Endometrial microvascular endothelial cells (primary cell): Measurements from ENCODE around the gene DESI2. TPM values are rescaled to one million over a fixed set of nuclear protein-coding genes. Genes with fewer than 3 reads are reported as not detected.
"Not testable (repeated sequence)": the region's sequence is repeated elsewhere in the genome, so short reads cannot be mapped to it uniquely, and the experiment has no call there.

Experiments
- in situ Hi-C: cut with HindIII; loops from 2 replicates; pipeline ENCODE4 v1.10.0; 2017; ENCODE audit warnings: low sequenced_read_pairs, low pct_unique_long_range_greater_than_20kb; ENCODE audit errors: inconsistent ontology term
- total RNA-seq: library from RNA; depleted of rRNA; stranded (reverse); fragments of >200 nt; gene quantifications from one replicate; pipeline ENCODE4 v1.2.3, GENCODE V29; 2015; ENCODE audit errors: inconsistent ontology term

Gene DESI2
- total RNA-seq, 1 donor from 2014 or later, result 53.9 TPM

DNA sequence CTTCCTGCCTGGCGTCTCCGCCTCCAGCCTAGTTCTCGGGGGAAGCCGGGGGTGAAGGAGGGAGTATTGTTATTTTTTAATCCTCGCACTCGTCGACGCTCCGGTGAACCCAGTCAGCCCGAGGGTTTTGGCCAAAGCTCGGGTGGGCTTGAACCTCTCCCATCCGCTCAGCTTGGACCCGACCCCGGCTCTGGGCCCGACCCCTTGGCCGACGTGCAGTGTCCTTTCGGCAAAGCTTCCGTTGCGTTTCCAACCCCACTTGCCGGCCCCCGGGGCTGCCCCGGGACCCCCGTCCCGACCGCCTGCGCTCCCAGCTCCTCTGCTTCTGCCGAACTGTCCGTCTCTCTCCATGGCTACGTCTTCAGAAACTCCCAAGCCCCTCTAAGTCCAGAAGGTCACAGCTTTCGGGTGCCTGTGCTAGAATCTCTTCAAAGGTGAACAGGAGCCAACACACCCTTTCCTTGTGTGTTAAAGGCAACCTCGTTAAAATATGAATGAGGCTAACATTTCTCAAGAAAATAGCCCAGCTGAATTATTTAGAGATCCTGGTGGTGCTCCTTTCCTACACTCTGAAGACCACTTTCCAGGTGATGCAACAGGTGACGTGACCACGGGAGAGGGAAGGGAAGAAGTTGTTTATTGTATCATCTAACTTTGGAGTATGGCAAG, 647 bp downstream of the DESI2 start:
- in situ Hi-C loops, result no loop called here

DNA sequence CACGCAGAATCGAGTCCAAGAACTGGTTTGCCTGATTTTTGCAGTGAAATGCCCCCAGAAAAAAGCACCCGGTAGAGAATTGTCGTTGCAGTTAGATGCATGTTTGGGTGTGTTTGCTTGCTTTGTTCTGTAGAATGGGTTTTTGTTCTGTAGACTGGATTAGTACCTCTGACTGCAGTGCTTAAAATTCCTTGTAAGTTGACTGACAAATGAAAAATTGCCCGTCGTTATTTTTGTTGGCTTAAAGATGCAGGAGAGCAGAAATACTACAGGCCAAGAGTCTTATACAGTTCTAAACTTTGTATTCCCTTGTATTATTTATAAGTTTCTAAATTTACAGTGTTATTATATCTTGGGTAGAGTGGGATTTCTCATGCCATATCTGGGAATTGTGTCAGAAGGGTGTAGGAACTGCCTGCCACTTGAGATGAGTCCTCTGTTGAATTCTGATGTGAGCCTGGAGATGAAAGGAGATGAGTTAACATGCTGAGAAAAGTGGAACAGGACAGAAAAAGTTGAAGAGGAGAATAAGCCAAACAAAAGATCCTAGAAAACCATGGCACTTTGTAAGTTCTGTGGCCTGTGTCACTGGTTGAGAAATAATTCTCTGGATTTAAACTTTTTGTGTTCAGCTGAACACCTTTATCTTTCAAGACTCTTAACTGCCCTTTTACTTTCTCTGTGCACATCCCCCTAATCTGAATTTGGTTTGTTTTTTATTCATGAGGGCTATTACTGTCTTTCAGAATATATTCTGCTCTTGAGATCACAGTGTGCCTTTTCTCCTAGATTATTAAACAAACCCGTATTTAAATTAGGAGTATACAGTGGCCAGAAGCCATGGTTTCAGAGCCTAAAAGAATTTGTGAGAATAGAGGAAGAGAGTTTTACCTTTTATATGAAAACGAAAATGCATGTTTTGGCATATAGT, 1.4 kb downstream of the DESI2 start:
- in situ Hi-C loops, result no loop called here

DNA sequence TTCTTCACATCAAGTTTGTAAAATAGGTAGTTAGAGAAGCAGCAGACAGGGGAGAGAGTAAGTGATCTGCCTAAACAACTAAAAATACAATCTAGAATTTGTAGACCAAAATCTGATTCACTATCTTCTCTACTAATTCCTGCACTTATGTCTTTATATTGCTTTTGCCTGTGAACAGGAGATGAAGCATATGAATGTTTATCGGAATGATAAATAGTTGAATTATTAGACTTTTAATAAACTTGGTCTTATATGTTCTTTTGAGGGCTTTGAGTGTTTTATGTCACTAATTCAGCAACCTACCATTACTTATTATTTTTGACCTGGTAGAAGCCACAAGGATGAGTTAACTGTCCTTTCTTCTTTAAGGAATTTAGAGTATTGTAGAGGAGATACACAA, 2.3 kb downstream of the DESI2 start:
- in situ Hi-C loops, result no loop called here

DNA sequence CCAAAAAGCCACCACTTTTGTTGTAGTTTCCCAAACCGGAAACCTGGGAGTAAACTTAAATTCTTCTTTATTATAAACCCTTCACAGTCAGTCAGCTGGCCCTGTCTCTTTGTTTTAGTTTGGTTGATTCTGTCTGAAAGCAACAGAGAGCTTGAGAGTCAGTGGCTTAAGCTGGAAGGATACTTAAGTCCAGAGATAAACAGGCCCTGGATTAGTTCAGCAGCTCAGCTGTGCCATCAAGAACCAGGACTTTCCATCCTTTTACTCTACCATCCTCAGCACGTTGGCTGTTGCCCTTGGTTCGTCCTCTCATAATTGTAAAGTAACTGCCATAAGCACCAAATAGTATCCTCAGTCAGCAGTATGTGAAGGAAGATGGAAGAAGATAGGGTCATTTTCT, 4.5 kb downstream of the DESI2 start:
- in situ Hi-C loops, result no loop called here

DNA sequence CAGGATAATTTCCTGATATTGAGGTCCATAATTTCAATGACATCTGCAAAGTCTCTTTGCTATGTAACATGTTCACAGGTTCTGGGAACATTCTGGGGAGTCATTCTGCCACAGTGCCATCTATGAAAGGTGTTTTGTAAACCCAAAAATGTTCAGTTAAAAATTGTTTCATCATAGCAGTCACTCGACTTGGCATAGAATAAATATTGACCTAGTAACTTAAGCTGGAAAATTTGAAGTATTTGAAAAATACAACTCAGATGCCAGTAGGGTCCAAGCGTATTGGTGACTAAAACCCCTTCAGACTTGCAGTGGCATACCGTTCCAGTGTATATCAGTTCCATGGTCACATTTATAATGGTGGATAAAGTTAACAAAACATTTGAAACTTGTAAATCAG, 6.8 kb downstream of the DESI2 start:
- in situ Hi-C loops, result no loop called here

DNA sequence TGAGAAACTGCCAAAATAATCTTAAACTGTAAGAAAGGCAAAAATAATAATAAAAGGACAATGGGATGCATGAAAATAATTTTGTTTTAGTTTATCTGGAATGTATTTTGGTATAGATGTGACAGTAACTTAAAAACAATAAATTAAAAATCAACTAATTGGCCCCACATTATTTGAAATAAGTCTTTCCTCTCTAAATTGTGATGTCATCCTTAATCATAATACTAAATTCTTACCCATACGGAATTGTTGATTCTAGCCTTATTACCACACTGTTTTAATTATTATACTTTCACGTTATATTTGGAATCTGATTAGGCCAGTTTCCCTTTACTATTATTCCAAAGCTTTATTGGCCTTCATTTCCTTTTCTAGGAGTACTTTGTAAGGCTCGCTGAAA, 7.7 kb downstream of the DESI2 start:
- in situ Hi-C loops, result no loop called here

DNA sequence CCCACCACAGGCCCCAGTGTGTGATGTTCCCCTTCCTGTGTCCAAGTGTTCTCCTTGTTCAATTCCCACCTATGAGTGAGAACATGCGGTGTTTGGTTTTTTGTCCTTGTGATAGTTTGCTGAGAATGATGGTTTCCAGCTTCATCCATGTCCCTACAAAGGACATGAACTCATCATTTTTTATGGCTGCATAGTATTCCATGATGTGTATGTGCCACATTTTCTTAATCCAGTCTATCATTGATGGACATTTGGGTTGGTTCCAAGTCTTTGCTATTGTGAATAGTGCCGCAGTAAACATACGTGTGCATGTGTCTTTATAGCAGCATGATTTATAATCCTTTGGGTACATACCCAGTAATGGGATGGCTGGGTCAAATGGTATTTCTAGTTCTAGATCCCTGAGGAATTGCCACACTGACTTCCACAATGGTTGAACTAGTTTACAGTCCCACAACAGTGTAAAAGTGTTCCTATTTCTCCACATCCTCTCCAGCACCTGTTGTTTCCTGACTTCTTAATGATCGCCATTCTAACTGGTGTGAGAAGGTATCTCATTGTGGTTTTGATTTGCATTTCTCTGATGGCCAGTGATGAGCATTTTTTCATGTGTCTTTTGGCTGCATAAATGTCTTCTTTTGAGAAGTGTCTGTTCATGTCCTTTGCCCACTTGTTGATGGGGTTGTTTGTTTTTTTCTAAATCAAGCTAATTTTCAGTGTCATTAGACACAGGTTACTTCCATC, 8.8 kb downstream of the DESI2 start:
- in situ Hi-C loops, result not testable (repeated sequence)

DNA sequence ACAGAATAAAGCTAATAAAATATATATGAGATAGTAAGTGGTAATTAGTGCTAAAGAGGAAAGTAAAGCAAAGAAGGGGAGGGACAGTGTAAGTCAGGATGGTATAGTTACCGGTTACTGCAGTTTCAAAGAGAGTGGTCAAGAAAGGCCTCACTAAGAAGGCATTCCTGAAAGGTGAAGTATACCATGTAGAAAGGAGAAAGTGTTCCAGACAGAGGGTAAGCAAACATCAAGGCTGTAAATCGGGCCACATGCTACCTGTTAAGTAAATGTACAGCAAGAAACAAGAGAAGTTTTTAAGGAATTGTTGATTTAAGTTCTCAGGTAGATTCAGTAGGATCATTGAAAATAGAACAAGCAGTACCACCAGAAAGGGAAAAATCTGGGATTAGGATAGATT, 9.7 kb downstream of the DESI2 start:
- in situ Hi-C loops, result no loop called here

DNA sequence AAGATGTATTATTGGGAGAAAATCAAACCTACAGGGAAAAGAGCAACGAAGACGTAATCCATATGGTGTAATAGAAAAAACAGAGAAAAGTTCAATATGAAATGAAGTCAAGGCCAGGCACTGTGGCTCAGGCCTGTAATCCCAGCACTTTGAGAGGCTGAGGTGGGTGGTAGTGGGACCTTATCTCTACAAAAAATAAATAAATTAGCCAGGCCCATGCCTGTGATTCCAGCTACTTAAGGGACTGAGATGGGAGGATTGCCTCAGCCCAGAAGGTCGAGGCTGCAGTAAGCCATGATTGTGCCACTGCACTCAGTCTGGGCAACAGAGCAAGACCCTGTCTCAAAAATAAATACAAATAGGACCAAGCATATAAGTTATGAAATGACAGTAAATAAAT, 11.4 kb downstream of the DESI2 start:
- in situ Hi-C loops, result no loop called here

DNA sequence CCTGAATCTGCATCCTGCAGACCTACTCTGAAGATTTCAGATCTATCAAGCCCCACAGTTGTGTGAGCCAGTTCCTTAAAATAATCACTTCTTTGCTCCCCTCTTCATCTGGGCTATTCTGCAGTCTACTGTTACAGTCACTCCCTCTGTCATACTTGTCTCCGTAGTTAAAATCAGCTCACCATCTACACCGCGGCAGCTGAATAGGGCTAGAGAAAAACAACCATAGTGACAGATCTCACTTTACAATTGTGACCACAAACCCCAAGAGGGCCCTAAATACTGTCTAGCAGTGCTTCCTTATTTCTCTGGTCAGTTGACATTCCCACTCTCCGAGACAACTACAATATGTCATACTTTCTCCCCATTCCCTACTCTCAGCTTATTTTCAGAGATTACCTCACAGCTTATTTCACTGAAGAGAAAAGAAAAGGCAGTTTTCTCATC, 12.9 kb downstream of the DESI2 start:
- in situ Hi-C loops, result no loop called here

DNA sequence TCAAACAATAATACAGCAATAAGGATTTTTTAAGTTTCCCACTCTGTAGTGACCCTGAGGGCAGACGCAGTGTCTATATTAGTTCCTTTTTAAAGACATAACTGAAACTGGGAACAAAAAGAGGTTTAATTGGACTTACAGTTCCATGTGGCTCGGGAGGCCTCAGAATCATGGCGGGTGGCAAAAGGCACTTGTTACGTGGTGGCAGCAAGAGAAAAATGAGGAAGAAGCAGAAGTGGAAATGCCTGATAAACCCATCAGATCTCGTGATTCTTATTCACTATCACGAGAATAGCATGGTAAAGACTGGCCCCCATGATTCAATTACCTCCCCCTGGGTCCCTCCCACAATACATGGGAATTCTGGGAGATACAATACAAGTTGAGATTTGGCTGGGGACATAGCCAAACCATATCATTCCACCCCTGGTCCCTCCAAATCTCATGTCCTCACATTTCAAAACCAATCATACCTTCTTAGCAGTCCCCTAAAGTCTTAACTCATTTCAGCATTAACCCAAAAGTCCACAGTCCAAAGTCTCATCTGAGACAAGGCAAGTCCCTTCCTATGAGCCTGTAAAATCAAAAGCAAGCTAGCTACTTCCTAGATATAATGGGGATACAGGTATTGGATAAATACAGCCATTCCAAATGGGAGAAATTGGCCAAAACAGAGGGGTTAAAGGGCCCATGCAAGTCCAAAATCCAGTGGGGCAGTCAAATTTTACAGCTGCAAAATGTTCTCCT, 13.9 kb downstream of the DESI2 start:
- in situ Hi-C loops, result not testable (repeated sequence)

DNA sequence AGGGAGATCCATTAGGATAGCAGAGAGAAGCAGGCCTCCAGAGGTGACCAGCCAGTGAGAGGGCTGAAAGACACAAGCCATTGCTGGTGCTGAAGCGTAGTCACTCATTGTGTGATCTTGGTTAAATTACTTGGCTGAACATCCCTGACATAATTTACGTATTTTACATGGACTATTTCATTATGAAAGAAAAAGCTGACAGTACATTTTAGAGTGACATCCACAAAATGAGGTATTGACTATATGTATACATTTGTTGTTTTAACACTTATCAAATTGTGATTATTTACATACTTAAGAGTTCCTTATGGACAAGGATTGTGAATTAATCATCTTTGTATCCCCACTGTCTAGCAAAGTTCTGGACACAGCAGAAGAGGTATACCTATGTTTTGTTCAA, 14.9 kb downstream of the DESI2 start:
- in situ Hi-C loops, result no loop called here

DNA sequence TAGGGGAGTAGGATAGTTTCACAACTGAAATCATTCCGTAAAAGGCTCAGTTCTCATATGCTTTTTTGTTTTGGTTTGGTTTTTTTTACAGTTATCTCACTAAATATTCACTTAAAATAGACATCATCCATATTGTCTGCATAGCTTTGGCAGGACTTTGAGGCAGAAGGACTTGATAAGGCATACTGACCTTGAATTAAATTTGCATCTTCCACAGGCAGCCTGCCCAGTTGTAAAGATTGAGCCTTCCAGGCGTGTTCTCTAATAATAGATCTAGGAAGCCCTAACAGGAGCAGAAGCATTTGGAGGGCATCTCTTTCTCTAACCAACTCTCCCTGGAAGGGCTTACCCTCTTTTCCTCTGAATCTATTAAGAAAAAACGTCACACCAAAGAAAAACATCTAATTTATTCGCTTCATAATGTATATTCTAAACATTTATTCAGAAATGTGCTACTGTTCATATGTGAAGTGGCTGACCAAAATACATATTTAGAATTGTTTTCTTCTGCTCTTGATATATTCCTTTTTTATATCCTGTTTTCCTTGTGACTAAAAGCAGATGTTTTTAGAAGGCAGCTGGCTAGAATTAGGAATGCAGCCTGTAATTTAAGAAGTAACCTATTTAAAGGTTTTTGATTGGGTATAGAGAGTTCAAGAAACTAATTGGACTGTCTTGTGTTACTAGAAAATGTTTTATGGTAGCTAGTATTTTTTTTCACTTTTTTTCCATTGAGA, 20.2 kb downstream of the DESI2 start:
- in situ Hi-C loops, result no loop called here

DNA sequence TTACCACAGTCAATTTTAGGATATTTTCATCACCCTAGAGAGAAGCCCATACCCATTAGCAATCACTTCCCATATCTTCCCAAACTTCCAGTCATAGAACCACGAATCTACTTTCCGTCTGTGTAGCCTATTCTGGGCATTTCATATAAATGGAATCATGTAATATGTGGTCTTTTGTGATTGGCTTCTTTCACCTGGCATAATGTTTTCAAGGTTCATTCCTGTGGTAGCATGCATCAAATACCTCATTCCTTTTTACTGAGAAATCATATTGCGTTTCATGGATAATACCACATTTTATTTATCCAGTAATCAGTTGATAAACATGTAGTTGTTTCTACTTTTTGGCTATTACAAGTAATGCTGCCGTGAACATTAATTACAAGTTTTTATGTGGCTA, 21.5 kb downstream of the DESI2 start:
- in situ Hi-C loops, result no loop called here

DNA sequence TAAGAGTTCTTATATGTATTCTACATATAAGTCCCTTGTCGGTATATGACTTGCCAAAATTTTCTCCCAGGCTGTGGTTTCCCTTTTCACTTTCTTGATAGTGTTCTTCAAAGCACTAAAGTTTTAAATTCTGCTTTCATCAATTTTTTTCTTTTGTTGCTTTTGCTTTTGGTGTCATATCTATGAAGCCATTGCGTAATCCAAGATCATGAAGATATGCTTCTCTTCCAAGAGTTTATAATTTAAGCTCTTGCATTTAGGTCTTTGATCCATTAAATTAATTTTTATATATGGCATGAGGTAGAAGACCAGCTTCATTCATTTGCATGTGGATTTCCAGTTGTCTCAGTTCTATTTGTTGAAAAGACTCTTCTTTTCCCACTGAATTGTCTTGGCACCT, 22.2 kb downstream of the DESI2 start:
- in situ Hi-C loops, result no loop called here

DNA sequence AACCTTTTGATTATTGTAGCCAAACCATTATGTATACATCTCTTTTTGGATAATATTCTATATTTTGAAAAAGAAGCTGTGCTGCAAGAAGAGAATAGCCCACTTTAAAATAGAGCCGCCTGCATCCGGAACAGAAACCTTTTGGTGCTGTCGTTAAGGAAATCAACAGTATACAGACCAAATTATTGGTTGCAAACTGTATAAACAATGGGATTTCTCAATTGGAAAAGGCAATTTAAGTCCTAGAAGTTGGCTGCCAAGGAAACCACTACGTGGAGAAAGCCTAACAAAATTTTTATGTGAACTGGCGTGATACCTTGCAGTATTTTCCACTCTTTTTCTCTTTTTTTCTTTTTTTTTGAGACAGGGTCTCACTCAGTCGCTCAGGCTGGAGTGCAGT, 25.8 kb downstream of the DESI2 start:
- in situ Hi-C loops, result no loop called here

DNA sequence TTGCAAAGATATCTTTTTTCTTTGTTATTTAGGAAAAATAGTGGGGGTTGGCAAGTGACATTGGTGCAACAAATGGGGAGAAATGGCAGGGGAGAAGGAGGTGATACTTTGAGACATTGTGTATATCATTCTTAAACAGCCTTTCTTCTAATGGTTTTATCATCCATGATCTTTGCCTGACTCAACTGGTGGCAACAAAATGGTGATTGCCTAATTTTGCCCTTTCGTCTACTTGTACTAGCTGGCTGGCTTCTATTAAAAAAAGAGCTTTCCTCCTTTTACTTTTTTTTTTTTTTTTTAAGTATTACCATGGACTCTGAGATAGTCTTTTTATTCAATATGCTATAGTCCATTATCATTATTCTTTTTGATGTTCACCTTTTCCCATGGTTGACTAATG, 27.7 kb downstream of the DESI2 start:
- in situ Hi-C loops, result no loop called here

DNA sequence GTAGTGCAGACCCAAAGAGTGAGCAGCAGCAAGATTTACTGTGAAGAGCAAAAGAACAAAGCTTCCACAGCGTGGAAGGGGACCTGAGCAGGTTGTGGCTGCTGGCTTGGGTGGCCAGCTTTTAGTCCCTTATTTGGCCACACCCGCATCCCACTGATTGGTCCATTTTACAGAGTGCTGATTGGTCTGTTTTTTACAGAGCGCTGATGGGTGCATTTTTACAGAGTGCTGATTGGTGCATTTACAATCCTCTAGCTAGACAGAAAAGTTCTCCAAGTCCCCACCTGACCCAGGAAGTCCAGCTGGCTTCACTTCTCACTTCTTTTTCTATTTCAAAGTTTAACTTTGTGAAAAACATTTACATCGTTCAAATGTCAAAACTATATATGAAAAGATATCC, 29.2 kb downstream of the DESI2 start:
- in situ Hi-C loops, result not testable (repeated sequence)
